ENCODE results near the gene ZBTB32.

- TF ChIP-seq CTCF (conservative IDR thresholded peaks at IDR 0.05) (no peak), EZH2 (IDR thresholded peaks at IDR 0.05; ENCODE audit: low read depth) (no peak)
Measured at GRCh38 chr19:35715355-35715809, 11.0 kb downstream of the ZBTB32 start.
